ENCODE measurements around the gene EIF4E1B. TPM values are rescaled to one million over a fixed set of nuclear protein-coding genes. Genes with fewer than 3 reads are reported as not detected.

Gene EIF4E1B
- total RNA-seq, 1 donor from 2014 or later: not detected

DNA sequence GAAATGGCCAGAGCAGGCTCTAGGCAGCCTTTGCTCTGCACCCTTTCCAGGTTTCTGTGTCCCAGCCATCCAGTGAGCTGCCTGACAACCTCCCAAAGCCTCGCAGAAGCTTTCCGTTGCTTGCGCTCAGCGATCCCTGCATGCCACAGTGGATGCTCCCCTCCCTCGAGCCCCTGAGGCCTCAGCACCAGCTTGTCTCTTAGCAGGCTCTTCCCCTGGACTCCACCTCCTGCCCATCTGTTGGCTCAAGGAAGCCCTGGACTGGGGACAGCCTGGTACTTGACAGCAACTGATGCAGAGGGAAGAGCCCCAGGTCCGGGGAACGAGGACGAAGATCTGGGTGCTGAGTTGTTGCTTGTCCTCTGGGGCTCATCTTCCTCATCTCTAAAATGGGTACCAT is 40.0 kb downstream of the EIF4E1B start:
- Mint-ChIP-seq H3K4me1 (ENCODE audit: low read depth) (no peaks in the 10 kb centered on the region), H3K4me3 (no peak overlapping the region), H3K27me3 (ENCODE audit: insufficient read depth) (peaks cover 19% of the 10 kb centered on the region), H3K9me3 (no peaks in the 10 kb centered on the region), H3K36me3 (ENCODE audit: low read depth) (no peaks in the 10 kb centered on the region), H3K27ac (no peak overlapping the region)
- intact Hi-C loops (cut with micrococcal nuclease): no loop called here
- no peak for DNase-seq (ENCODE audit: low spot score)

DNA sequence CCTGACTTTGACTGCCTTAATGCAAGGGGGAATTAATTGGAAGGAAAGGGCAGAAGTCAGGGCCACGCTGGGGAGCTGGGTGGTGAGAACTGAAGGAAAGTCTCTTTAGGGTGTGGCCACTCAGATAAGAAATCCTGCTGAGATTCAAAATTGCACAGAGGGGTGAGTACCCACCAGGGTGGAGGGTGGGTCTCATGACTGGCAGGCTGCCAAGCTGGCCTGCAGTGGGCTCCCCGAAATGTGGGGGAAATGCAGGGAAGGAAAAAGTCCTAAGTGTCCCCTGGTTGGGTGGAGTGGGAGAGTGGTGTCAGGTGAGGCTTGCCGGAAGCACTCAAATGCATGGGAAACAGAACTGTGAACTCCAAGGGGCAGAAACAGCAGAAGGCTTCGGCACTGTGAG is 40.9 kb downstream of the EIF4E1B start:
- peaks cover 18% of the 10 kb centered on the region for H3K27me3 Mint-ChIP-seq (ENCODE audit: insufficient read depth)
- no peak overlapping the region for H3K4me3 Mint-ChIP-seq
- no peaks in the 10 kb centered on the region for H3K9me3 Mint-ChIP-seq
- H3K4me1 Mint-ChIP-seq (ENCODE audit: low read depth): no peaks in the 10 kb centered on the region
- H3K36me3 Mint-ChIP-seq (ENCODE audit: low read depth): no peaks in the 10 kb centered on the region
- H3K27ac Mint-ChIP-seq: no peak overlapping the region
- no peak for DNase-seq (ENCODE audit: low spot score)
- intact Hi-C loops (cut with micrococcal nuclease): no loop called here

DNA sequence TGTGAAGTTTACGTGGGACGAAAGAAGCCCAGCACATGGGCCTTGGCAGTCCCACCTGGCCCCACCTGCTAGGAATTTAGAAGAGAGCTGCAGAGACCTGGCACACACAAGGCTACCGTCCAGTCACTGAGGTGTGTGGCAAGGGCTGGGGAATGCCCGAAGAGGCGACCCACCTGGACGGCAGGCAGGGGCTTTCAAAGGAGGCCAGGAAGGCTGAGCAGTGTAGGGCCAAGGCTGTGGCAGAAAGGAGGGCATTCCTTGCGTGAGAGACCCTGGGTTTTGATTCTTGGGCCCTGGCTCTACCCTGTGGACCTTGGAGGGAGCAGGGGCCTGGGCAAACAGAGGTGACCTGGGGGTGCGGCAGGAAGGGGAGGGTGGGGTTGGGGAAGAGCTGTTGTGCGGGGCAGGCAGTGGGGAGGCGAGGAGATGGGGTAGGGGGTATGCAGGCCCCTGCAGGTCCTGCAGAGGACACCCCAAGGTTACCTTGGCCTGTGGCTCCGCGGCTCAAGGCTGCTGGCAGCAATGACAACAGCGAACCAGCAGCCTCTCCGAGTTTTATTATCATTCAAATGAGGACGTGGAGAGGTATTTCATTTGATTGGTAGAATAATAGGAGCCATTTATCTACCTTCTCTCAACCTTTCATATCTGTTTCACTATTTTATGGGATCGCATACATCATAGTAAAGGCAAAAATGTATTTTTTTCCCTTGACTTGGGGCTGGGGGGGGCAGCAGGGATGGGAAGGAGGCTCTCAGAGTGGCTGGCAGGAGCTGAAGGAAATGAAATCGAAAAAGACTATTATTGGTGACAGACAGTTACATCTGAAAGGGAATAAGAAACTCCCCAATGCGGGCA is 41.6 kb downstream of the EIF4E1B start:
- DNase-seq (ENCODE audit: low spot score): no peak
- Mint-ChIP-seq H3K9me3 (no peaks in the 10 kb centered on the region), H3K4me3 (no peak overlapping the region), H3K4me1 (ENCODE audit: low read depth) (no peaks in the 10 kb centered on the region), H3K36me3 (ENCODE audit: low read depth) (no peaks in the 10 kb centered on the region), H3K27ac (no peak overlapping the region), H3K27me3 (ENCODE audit: insufficient read depth) (peaks cover 20% of the 10 kb centered on the region)
- intact Hi-C loops (cut with micrococcal nuclease): no loop called here

DNA sequence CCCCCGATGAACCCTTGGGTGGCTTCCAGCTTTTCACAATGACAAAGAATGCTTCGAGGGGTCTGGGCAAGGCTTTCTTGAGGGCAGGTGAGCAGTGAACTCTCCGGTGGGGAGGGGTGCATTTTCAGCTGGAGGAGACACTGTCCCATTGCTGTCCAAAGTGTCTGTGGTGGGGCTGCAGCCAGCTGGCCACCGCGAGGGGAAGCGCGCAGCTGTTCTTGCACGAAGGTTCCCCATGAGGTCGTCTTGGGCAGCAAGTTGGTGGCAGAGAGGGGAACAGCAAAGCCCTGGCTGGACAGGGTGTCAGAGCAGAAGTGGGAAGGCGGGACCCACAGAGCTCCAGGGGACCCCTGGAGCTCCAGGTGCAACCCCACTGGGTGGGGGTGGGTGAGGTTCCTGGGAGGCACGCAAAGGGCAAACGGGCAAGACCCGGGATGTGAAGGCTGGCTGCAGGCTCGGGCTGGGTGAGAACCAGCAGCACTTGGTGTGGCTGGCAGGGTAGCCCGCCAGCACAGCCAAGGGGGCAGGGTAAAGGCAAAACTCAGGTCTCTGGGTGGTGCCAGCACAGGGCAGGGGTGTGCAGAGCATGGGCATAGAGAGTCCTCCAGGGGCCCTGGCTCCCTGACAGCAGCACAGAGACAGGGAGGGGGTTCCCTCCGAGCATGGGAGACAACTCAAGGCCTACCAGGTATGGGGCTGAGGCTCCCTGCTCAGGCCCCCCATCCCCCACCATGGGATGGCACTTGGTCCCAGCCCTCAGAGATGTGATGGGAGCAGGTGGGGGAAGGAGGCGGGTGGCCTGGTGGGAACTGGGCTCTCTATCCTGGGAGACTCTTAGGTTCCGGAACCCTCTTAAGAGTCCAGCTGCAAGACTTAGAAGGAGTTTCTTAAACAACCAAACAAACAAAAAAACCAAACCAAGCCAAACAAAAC is 43.4 kb downstream of the EIF4E1B start:
- Mint-ChIP-seq H3K27me3 (ENCODE audit: insufficient read depth) (peaks cover 16% of the 10 kb centered on the region), H3K27ac (no peak overlapping the region), H3K36me3 (ENCODE audit: low read depth) (no peaks in the 10 kb centered on the region), H3K4me3 (no peak overlapping the region), H3K4me1 (ENCODE audit: low read depth) (no peaks in the 10 kb centered on the region), H3K9me3 (no peaks in the 10 kb centered on the region)
- intact Hi-C loops (cut with micrococcal nuclease): no loop called here
- no peak for DNase-seq (ENCODE audit: low spot score)

DNA sequence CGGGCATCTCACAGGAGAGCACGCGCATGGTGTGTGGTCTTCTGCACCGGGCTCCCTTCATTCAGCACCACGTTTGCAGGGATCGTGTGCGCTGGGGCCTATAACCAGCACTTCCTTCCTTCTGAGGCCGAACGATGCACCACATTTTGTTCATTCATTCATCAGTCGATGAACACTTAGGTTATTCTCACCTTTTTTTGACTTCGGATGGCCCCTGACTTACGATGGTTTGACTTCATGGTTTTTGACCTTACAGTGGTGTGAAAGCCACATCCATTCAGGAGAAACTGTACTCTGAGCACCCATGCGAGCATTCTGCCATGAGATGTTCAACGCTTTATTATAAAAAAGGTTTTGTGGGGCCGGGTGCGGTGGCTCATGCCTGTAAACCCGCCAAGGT is 44.3 kb downstream of the EIF4E1B start:
- Mint-ChIP-seq H3K4me1 (ENCODE audit: low read depth) (no peaks in the 10 kb centered on the region), H3K36me3 (ENCODE audit: low read depth) (no peaks in the 10 kb centered on the region), H3K27ac (no peak overlapping the region), H3K27me3 (ENCODE audit: insufficient read depth) (peaks cover 18% of the 10 kb centered on the region), H3K9me3 (no peaks in the 10 kb centered on the region), H3K4me3 (no peak overlapping the region)
- intact Hi-C loops (cut with micrococcal nuclease): no loop called here
- DNase-seq (ENCODE audit: low spot score): no peak

DNA sequence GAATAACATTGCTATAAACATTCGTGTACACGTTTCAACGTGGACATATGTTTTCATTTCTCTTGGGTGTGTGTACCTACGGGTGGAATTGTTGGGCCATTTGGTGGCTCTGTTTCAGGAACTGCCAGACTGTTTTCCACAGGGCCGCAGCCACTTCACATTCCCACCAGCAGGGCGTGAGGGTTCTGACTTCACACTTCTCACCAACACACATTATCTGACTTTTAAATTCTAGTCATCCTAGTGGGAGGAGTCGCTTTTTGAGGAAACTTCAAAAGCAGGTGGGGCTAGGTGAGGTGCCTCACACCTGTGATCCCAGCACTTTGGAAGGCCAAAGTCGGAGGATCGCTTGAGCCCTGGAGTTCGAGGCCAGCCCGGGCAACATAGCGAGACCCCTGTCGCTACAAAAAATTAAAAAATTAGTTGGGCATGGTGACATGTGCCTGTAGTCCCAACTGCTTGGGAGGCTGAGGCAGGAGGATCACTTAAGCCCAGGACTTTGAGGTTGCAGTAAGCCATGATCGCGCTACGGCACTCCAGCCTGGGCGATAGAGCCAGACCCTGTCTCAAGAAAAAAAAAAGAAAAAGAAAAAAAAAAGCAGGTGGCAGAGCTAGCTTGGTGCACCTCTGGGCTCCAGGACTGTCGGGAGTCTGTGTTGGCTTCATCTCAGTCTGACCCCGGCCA is 45.3 kb downstream of the EIF4E1B start:
- Mint-ChIP-seq H3K4me3 (no peak overlapping the region), H3K9me3 (no peaks in the 10 kb centered on the region), H3K27me3 (ENCODE audit: insufficient read depth) (peaks cover 21% of the 10 kb centered on the region), H3K27ac (no peak overlapping the region), H3K36me3 (ENCODE audit: low read depth) (peaks cover 1% of the 10 kb centered on the region), H3K4me1 (ENCODE audit: low read depth) (no peaks in the 10 kb centered on the region)
- DNase-seq (ENCODE audit: low spot score): no peak
- intact Hi-C loops (cut with micrococcal nuclease): no loop called here

DNA sequence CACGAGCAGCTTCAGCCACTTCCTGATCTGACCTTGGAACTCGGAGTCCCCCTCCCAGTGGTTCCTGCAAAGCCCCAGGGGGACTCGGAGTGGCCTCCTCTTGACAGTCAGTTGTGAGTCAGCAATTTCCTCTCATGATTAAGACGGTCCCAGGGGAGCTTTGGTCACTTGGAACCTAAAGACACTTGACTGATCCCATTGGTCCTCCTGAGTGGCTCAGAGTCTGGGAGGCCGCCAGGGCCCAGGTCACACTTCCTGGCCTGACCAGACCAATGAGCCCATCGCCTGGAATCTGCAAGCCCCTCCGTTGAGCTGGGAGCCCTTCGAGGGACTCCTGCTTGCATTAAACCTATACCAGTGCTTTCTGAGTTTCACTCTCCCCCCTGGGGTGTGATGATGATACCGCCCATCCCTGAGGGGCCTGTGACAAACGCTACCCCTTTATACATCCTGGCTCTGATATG is 45.9 kb downstream of the EIF4E1B start:
- intact Hi-C loops (cut with micrococcal nuclease): no loop called here
- no peaks in the 10 kb centered on the region for H3K9me3 Mint-ChIP-seq
- H3K27me3 Mint-ChIP-seq (ENCODE audit: insufficient read depth): peaks cover 20% of the 10 kb centered on the region
- no peak overlapping the region for H3K27ac Mint-ChIP-seq
- H3K4me3 Mint-ChIP-seq: no peak overlapping the region
- DNase-seq (ENCODE audit: low spot score): no peak
- H3K4me1 Mint-ChIP-seq (ENCODE audit: low read depth): no peaks in the 10 kb centered on the region
- H3K36me3 Mint-ChIP-seq (ENCODE audit: low read depth): peaks cover 2% of the 10 kb centered on the region

DNA sequence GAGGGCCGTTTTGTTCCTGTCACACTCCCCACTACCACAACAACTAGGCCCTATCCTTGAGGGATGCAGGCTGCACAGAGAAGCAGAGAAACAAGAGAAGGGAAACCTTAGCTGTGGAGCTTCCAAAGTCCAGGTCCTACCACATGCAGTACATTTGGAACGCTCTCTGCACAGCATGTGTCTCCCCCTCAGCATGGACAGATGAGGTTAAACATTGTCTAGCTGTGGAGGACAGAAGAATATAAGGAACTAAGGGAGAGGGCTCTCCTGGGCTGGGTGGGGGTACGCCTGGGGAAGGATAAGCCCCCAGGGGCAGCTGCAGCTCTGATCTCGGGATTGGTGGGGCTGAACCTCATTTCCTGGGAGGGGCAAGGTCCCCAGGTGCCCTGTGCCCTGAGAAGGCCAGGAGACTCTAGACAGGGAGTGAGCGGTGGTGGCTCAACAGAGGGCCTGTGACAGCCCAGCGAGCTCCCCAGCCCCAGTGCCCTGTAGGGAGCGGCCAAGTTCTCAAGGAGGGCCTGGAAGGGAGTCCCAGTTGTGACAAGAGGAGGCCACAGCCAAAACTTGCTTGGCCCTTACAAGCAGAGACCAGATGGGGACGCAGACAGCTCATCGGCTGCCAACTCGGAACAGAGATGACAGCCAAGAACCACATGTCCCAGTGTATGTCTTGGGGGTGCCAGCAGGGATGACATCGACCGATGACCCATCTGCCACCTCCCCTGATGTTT is 46.9 kb downstream of the EIF4E1B start:
- Mint-ChIP-seq H3K27me3 (ENCODE audit: insufficient read depth) (peaks cover 27% of the 10 kb centered on the region), H3K9me3 (no peaks in the 10 kb centered on the region), H3K4me3 (no peak overlapping the region), H3K4me1 (ENCODE audit: low read depth) (no peaks in the 10 kb centered on the region), H3K27ac (no peak overlapping the region), H3K36me3 (ENCODE audit: low read depth) (peaks cover 2% of the 10 kb centered on the region)
- intact Hi-C loops (cut with micrococcal nuclease): no loop called here
- no peak for DNase-seq (ENCODE audit: low spot score)

DNA sequence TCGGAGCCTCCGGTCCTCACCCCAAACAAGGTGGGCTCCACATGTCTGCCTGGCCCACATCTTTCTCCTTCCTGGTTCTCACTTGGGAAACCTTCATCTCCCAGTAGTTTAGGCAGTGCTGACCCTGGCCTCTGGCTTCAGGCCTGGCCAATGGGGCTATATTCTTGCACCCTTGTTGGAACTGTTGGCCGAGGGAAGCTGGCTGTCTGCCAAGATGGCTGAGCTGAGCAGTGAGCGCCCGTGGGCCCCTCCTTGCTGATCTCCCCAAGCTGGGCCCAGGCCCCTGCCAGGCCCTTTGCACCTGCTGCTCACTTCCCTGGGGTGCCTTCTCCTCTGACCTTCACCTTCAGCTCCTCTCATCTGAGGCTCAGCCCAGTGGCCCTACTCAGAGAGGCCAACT is 48.1 kb downstream of the EIF4E1B start:
- Mint-ChIP-seq H3K9me3 (no peaks in the 10 kb centered on the region), H3K27me3 (ENCODE audit: insufficient read depth) (peaks cover 35% of the 10 kb centered on the region), H3K36me3 (ENCODE audit: low read depth) (peaks cover 2% of the 10 kb centered on the region), H3K4me3 (no peak overlapping the region), H3K27ac (no peak overlapping the region), H3K4me1 (ENCODE audit: low read depth) (no peaks in the 10 kb centered on the region)
- intact Hi-C loops (cut with micrococcal nuclease): no loop called here
- DNase-seq (ENCODE audit: low spot score): no peak

DNA sequence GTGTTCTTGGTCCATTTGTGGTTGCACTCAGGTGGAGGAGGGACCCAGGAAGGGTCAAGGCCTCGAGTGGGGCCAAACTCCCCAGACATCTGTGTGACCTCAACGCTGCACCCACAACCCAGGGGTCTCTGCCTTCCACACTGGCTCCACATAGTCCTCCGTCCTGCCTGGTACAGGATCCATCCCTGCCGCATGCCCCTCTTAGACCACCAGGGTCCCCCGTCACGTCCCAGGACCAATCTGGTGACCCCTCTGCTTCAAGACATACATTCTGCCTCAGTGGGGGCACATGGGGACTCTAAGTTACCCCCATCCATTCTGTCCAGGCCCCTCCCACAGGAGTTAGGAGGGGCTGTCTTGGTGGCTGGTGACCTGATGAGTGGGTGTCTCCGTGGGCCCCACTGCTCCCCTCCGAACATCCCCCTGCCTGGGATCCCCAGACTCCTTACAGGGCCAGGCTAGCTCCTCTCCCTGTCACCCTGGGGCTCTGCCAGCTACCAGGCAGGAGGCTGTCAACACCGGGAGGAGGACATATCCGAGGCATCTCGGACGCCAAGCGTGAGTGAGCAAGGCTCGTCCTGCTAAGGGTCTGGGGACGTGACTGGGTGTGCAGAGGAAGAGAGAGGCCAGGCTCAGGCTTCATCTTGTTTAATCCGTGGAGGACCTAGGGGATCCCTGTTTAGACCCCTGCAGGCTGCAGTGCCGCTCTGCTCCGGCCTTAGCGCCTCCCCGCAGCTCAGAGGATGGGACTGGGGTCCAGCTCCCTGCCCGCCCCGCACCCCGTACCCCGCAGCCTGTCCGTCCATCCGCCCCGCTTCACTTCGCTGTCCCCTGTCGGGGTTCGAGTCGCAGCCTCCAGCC is 49.1 kb downstream of the EIF4E1B start:
- H3K4me3 Mint-ChIP-seq: no peak overlapping the region
- no peaks in the 10 kb centered on the region for H3K9me3 Mint-ChIP-seq
- intact Hi-C loops (cut with micrococcal nuclease): no loop called here
- peaks cover 40% of the 10 kb centered on the region for H3K27me3 Mint-ChIP-seq (ENCODE audit: insufficient read depth)
- no peak overlapping the region for H3K27ac Mint-ChIP-seq
- no peaks in the 10 kb centered on the region for H3K4me1 Mint-ChIP-seq (ENCODE audit: low read depth)
- no peak for DNase-seq (ENCODE audit: low spot score)
- H3K36me3 Mint-ChIP-seq (ENCODE audit: low read depth): peaks cover 2% of the 10 kb centered on the region

DNA sequence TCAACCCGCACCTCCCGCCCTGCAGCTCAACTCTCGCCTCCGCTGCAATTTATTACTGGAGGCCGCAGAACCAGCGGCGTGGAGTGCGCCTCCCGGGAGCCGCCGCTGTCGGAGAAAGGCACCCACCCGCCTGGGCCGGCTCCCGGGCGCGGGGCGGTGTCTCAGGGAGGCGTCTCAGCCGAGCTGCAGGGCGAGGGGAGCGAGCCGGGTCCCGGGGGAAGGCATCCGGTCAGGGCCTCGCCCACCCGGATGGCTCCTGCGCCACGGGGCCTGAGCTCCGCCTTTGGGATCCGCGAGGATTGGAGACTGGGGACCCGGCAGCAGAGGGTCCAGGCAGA is 49.7 kb downstream of the EIF4E1B start:
- peaks cover 42% of the 10 kb centered on the region for H3K27me3 Mint-ChIP-seq (ENCODE audit: insufficient read depth)
- no peaks in the 10 kb centered on the region for H3K4me1 Mint-ChIP-seq (ENCODE audit: low read depth)
- H3K4me3 Mint-ChIP-seq: no peak overlapping the region
- intact Hi-C loops (cut with micrococcal nuclease): no loop called here
- H3K9me3 Mint-ChIP-seq: peaks cover 4% of the 10 kb centered on the region
- peaks cover 2% of the 10 kb centered on the region for H3K36me3 Mint-ChIP-seq (ENCODE audit: low read depth)
- DNase-seq (ENCODE audit: low spot score): no peak
- H3K27ac Mint-ChIP-seq: no peak overlapping the region
